Immature natural killer cell (primary cell): ENCODE measurements around the gene SERPINB8. TPM values are rescaled to one million over a fixed set of nuclear protein-coding genes. Genes with fewer than 3 reads are reported as not detected.
"Not testable (repeated sequence)": the region's sequence is repeated elsewhere in the genome, so short reads cannot be mapped to it uniquely, and the experiment has no call there.

ENCODE experiments used
- DNase-seq, 3 donors: peaks; one replicate each; pipeline ENCODE4 v3.0.0; 2022; ENCODE audit warnings: mixed read lengths in 1 of 3
- H3K27ac Mint-ChIP-seq, 6 donors: one replicate each; pipeline ENCODE4 v1.8.0; 2020; ENCODE audit warnings: mixed read lengths in 6 of 6, mild to moderate bottlenecking in 5 of 6, inconsistent platforms in 4 of 6, moderate library complexity in 3 of 6
- H3K27me3 Mint-ChIP-seq, 3 donors: one replicate each; pipeline ENCODE4 v1.8.0; 2020 to 2021; ENCODE audit warnings: low read depth in 3 of 3, mild to moderate bottlenecking in 3 of 3, mixed read lengths in 3 of 3, moderate library complexity in 3 of 3, inconsistent platforms in 1 of 3
- H3K36me3 Mint-ChIP-seq, 3 donors: one replicate each; pipeline ENCODE4 v1.8.0; 2020; ENCODE audit warnings: mixed read lengths in 3 of 3, inconsistent platforms in 2 of 3, mild to moderate bottlenecking in 2 of 3
- H3K4me1 Mint-ChIP-seq, 2 donors: one replicate each; pipeline ENCODE4 v1.8.0; 2020; ENCODE audit warnings: inconsistent platforms in 2 of 2, mild to moderate bottlenecking in 2 of 2, mixed read lengths in 2 of 2, moderate library complexity in 1 of 2
- H3K4me3 Mint-ChIP-seq, 5 donors: one replicate each; pipeline ENCODE4 v1.8.0; 2020; ENCODE audit warnings: mild to moderate bottlenecking in 5 of 5, mixed read lengths in 5 of 5, inconsistent platforms in 3 of 5, moderate library complexity in 3 of 5
- H3K9me3 Mint-ChIP-seq, 6 donors: one replicate each; pipeline ENCODE4 v1.8.0; 2020; ENCODE audit warnings: mild to moderate bottlenecking in 6 of 6, mixed read lengths in 6 of 6, inconsistent platforms in 4 of 6, moderate library complexity in 3 of 6
- polyA plus RNA-seq, 3 donors: library from polyadenylated mRNA; unstranded; fragments of 300-500 nt; fragmentation: Illumina TruSeq; gene quantifications; one replicate each; pipeline ENCODE4 v1.2.3, GENCODE V29; 2021

The SERPINB8 gene, protein sequence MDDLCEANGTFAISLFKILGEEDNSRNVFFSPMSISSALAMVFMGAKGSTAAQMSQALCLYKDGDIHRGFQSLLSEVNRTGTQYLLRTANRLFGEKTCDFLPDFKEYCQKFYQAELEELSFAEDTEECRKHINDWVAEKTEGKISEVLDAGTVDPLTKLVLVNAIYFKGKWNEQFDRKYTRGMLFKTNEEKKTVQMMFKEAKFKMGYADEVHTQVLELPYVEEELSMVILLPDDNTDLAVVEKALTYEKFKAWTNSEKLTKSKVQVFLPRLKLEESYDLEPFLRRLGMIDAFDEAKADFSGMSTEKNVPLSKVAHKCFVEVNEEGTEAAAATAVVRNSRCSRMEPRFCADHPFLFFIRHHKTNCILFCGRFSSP
- 10 to 100 TPM in 2 of 3 donors, 1 to 10 TPM in 1; 9.0 to 17.7 (median 10.3) TPM for polyA plus RNA-seq

- peak; percentile 49 to 64 (median 52) for DNase-seq
- Mint-ChIP-seq H3K4me3 (peak within 1 kb of the TSS; percentile 87 to 97 (median 95)), H3K27ac (peak within 1 kb of the TSS; percentile 73 to 92 (median 90)), H3K4me1 (peaks cover 32 to 33% of the 10 kb centered on the region in 2 donors), H3K36me3 (no peaks in the 10 kb centered on the region), H3K27me3 (peaks cover 2 to 8% (median 4%) of the 10 kb centered on the region in 3 donors), H3K9me3 (no peaks in the 10 kb centered on the region)
Measured at GRCh38 chr18:63969942-63970808, at the start of gene SERPINB8. TSS of gene SERPINB8 (plus strand) at chr18:63970081. CDS start at chr18:63978309, 8,228 bp downstream.

DNA sequence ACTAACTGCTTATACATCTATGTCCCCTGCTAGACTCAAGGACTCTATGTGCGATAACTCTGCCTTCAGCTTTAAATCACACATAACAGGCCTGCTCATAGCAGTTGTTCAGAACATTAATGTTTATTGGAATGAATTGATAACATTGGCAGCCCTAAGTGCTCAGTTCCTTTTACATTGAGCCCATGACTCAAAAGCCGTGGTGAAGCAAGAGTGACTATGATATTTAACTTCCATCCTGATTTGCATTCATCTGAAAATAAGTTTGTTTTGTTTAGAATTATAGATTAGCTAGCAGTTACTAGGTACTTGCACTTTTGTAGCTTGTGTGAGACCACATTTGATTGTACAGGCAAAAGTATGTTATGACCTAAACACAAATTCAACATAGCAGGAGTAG is 47.8 kb upstream of the SERPINB8 start:
- H3K4me1 Mint-ChIP-seq: no peaks in the 10 kb centered on the region
- no peak overlapping the region for H3K4me3 Mint-ChIP-seq
- H3K27ac Mint-ChIP-seq: no peak overlapping the region
- peaks cover 2 to 12% (median 8%) of the 10 kb centered on the region in 3 donors for H3K27me3 Mint-ChIP-seq
- DNase-seq: no peak
- no peaks in the 10 kb centered on the region for H3K36me3 Mint-ChIP-seq
- H3K9me3 Mint-ChIP-seq: peaks cover 0 to 2% (median 0%) of the 10 kb centered on the region in 6 donors

GRCh38 chr18:63924551-63924950 is 45.3 kb upstream of the SERPINB8 start:
- Mint-ChIP-seq H3K27ac (no peak overlapping the region), H3K4me1 (no peaks in the 10 kb centered on the region), H3K9me3 (peaks cover 0 to 2% (median 0%) of the 10 kb centered on the region in 6 donors), H3K27me3 (peaks cover 2 to 14% (median 8%) of the 10 kb centered on the region in 3 donors), H3K36me3 (no peaks in the 10 kb centered on the region), H3K4me3 (no peak overlapping the region)
- DNase-seq: no peak

GRCh38 chr18:63928331-63928730 is 41.5 kb upstream of the SERPINB8 start:
- H3K9me3 Mint-ChIP-seq: peaks cover 0 to 2% (median 0%) of the 10 kb centered on the region in 6 donors
- no peak overlapping the region for H3K4me3 Mint-ChIP-seq

GRCh38 chr18:63929369-63929768 is 40.5 kb upstream of the SERPINB8 start:
- H3K27me3 Mint-ChIP-seq: peaks cover 0 to 14% (median 4%) of the 10 kb centered on the region in 3 donors
- not testable (repeated sequence) for H3K27ac Mint-ChIP-seq, DNase-seq, H3K4me1 Mint-ChIP-seq, H3K4me3 Mint-ChIP-seq, H3K9me3 Mint-ChIP-seq, H3K36me3 Mint-ChIP-seq

More at GRCh38 chr18:63928331-63928730, 41.5 kb upstream of the SERPINB8 start:
- DNase-seq: no peak
- Mint-ChIP-seq H3K36me3 (no peaks in the 10 kb centered on the region), H3K27ac (no peak overlapping the region), H3K27me3 (peaks cover 0 to 14% (median 4%) of the 10 kb centered on the region in 3 donors), H3K4me1 (no peaks in the 10 kb centered on the region)

- Mint-ChIP-seq H3K27me3 (peaks cover 0 to 9% (median 3%) of the 10 kb centered on the region in 3 donors), H3K27ac (no peak overlapping the region), H3K4me3 (no peak overlapping the region), H3K36me3 (no peaks in the 10 kb centered on the region), H3K9me3 (no peaks in the 10 kb centered on the region), H3K4me1 (peaks cover 0 to under 1% of the 10 kb centered on the region in 2 donors)
- DNase-seq: no peak
Measured at GRCh38 chr18:63930773-63931354, 39.0 kb upstream of the SERPINB8 start.

- Mint-ChIP-seq H3K4me1 (peaks cover 4 to 6% of the 10 kb centered on the region in 2 donors), H3K4me3 (peak overlapping the region; percentile 80 to 88 (median 81)), H3K27ac (peak overlapping the region in 3 of 6 donors; percentile 21 to 54 (median 37)), H3K36me3 (no peaks in the 10 kb centered on the region), H3K9me3 (no peaks in the 10 kb centered on the region), H3K27me3 (peaks cover 0 to 6% (median 2%) of the 10 kb centered on the region in 3 donors)
- peak; percentile 41 to 62 (median 58) for DNase-seq
Measured at GRCh38 chr18:63936156-63936931, 33.5 kb upstream of the SERPINB8 start.

DNA sequence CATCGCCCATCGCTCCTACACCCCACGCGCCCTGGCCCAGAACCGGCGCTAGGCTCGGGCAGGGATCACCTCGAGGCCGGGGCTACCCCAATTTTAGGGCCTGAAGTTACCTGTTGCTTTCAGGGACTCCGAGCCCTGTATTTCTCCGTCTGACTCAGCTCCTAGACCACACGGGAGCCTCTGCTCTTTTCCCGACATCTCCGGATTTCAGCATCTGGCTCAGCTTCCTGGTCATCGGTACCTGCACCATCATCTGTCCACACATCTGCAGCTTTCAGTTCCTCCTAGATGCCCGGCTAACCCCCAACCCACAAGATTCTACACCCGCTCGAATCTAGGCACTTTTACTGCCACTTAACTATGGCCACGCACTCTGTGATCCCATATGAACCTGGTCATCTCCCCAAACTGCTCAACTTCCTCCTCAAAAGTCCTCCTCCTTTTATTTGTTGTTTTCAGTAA is 32.9 kb upstream of the SERPINB8 start:
- Mint-ChIP-seq H3K4me1 (peaks cover 4 to 6% of the 10 kb centered on the region in 2 donors), H3K9me3 (no peaks in the 10 kb centered on the region), H3K27me3 (peaks cover 0 to 6% (median 2%) of the 10 kb centered on the region in 3 donors), H3K27ac (no peak overlapping the region), H3K4me3 (peak overlapping the region in 1 of 5 donors; percentile 84), H3K36me3 (no peaks in the 10 kb centered on the region)
- DNase-seq: no peak

DNA sequence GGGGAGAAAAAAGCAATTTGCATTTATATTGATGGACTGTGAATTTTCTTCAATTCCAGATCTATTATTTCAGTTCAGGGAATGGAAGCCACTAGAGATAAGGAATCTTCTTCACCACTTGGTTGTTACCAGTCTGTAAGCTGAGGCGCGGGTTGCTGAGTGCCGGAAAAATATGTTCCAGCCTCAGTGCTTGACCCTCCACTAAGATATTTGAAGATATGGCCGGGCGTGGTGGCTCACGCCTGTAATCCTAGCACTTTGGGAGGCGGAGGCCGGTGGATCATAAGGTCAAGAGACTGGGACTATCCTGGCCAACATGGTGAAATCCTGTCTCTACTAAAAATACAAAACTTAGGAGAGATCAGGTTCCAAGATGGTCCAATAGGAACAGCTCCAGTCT is 29.9 kb upstream of the SERPINB8 start:
- peaks cover 0 to 6% (median 0%) of the 10 kb centered on the region in 3 donors for H3K36me3 Mint-ChIP-seq
- no peak overlapping the region for H3K27ac Mint-ChIP-seq
- H3K4me1 Mint-ChIP-seq: peaks cover 4 to 6% of the 10 kb centered on the region in 2 donors
- no peak overlapping the region for H3K4me3 Mint-ChIP-seq
- H3K27me3 Mint-ChIP-seq: peaks cover 2 to 16% (median 6%) of the 10 kb centered on the region in 3 donors
- no peak for DNase-seq
- H3K9me3 Mint-ChIP-seq: no peaks in the 10 kb centered on the region

- peaks cover 2 to 16% (median 4%) of the 10 kb centered on the region in 3 donors for H3K27me3 Mint-ChIP-seq
Measured at GRCh38 chr18:63940543-63941050, 29.3 kb upstream of the SERPINB8 start.

DNA sequence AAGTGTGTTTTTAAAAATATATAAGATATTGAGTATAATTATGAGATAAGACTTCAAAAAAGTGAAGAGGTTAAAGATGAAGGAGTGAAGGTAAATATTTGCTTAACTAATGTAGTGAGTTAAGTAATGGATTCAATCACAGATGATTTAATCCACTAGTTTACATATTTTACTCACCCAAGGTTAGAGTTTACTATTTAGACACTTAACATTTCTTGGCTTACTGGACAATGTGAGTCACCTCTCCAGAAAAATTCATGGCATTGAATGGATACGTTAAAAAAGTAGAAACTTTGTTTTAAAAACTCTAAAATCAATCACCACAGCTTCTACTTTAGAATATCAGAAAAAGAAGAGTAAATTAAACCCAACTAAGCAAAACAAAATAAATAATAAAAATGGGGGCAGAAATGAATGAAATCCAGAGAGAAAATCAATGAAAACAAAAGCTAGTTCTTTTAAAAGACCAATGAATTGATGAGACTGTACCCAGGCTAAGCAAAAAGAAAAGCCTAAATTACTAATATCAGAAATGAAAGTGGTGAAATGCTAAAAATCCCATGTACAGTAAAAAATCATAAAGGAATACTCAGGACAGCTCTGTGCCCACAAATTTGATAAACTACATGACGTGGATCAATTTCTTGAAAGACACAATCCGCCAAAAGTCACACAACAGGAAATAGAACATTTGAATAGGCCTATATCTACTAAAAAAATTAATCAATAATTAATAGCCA is 22.7 kb upstream of the SERPINB8 start:
- no peak for DNase-seq
- Mint-ChIP-seq H3K27me3 (peaks cover 3 to 31% (median 11%) of the 10 kb centered on the region in 3 donors), H3K4me3 (no peak overlapping the region), H3K36me3 (peaks cover 0 to 6% (median 0%) of the 10 kb centered on the region in 3 donors), H3K27ac (no peak overlapping the region), H3K4me1 (peaks cover 0 to 3% of the 10 kb centered on the region in 2 donors), H3K9me3 (no peaks in the 10 kb centered on the region)

More at GRCh38 chr18:63940543-63941050, 29.3 kb upstream of the SERPINB8 start:
- DNase-seq, H3K36me3 Mint-ChIP-seq, H3K27ac Mint-ChIP-seq, H3K4me1 Mint-ChIP-seq, H3K4me3 Mint-ChIP-seq, H3K9me3 Mint-ChIP-seq: not testable (repeated sequence)
